NT2/D1 (cell line): ENCODE measurements around the gene NEU2.
A peak's percentile ranks its signal among the peaks of the same experiment; 100 is the strongest.
"Not testable (repeated sequence)": the region's sequence is repeated elsewhere in the genome, so short reads cannot be mapped to it uniquely, and the experiment has no call there.

Experiments
- DNase-seq: peaks from one replicate; pipeline ENCODE4 v3.0.0-alpha.2; 2011; ENCODE audit warnings: low read depth, low spot score
- H3K27me3 ChIP-seq: 2 replicates; pipeline ENCODE4 v1.6.0; 2011; ENCODE audit warnings: mild to moderate bottlenecking; ENCODE audit not compliant: insufficient read length, insufficient read depth
- H3K36me3 ChIP-seq: 2 replicates; pipeline ENCODE4 v1.6.1; 2011; ENCODE audit warnings: mild to moderate bottlenecking, low read length, mixed read lengths; ENCODE audit not compliant: insufficient read depth, insufficient read length
- H3K4me1 ChIP-seq: 2 replicates; pipeline ENCODE4 v1.5.1; 2011; ENCODE audit not compliant: insufficient read depth, insufficient read length
- H3K4me3 ChIP-seq: 2 replicates; pipeline ENCODE4 v1.5.1; 2011; ENCODE audit warnings: low read depth; ENCODE audit not compliant: insufficient read length
- H3K9ac ChIP-seq: 2 replicates; pipeline ENCODE4 v1.6.0; 2011; ENCODE audit warnings: low read depth; ENCODE audit not compliant: insufficient read length
- H3K9me3 ChIP-seq: 2 replicates; pipeline ENCODE4 v1.5.1; 2011; ENCODE audit warnings: mild to moderate bottlenecking, low read length; ENCODE audit not compliant: insufficient read depth
- SUZ12 ChIP-seq: IDR thresholded peaks from 2 replicates; pipeline ENCODE4 v1.6.1; 2011; ENCODE audit not compliant: insufficient read length, insufficient read depth; ENCODE audit errors: extremely low read depth
- YY1 ChIP-seq: IDR thresholded peaks from 2 replicates; pipeline ENCODE4 v1.6.1; 2011; ENCODE audit not compliant: insufficient read length, insufficient read depth
- ZNF274 ChIP-seq: IDR thresholded peaks from 2 replicates; pipeline ENCODE4 v1.6.1; 2011; ENCODE audit warnings: mild to moderate bottlenecking, low read depth, low read length

Gene NEU2

GRCh38 chr2:233047206-233047605, 14.7 kb downstream of the NEU2 start:
- H3K9me3 ChIP-seq: no peaks in the 10 kb centered on the region
- no peak for DNase-seq
- no peak for TF ChIP-seq YY1
- TF ChIP-seq SUZ12: no peak
- no peak for TF ChIP-seq ZNF274
- H3K4me1 ChIP-seq: peaks cover 17% of the 10 kb centered on the region
- no peak overlapping the region for H3K4me3 ChIP-seq
- H3K36me3 ChIP-seq: no peaks in the 10 kb centered on the region
- peaks cover 8% of the 10 kb centered on the region for H3K27me3 ChIP-seq
- no peak overlapping the region for H3K9ac ChIP-seq

- DNase-seq: no peak
- H3K4me1 ChIP-seq: peaks cover 17% of the 10 kb centered on the region
- no peaks in the 10 kb centered on the region for H3K9me3 ChIP-seq
- no peak for TF ChIP-seq SUZ12
- no peak for TF ChIP-seq YY1
- TF ChIP-seq ZNF274: no peak
- no peak overlapping the region for H3K4me3 ChIP-seq
- H3K36me3 ChIP-seq: no peaks in the 10 kb centered on the region
- H3K9ac ChIP-seq: no peak overlapping the region
- H3K27me3 ChIP-seq: peaks cover 8% of the 10 kb centered on the region
Observed at GRCh38 chr2:233047667-233048066, 15.2 kb downstream of the NEU2 start.

GRCh38 chr2:233048569-233049193, 16.2 kb downstream of the NEU2 start:
- TF ChIP-seq YY1 (no peak), ZNF274 (no peak)
- peaks cover 8% of the 10 kb centered on the region for H3K27me3 ChIP-seq
- H3K9ac ChIP-seq: no peak overlapping the region
- H3K9me3 ChIP-seq: no peaks in the 10 kb centered on the region
- H3K4me1 ChIP-seq: peaks cover 17% of the 10 kb centered on the region
- no peak for DNase-seq
- no peak overlapping the region for H3K4me3 ChIP-seq
- H3K36me3 ChIP-seq: no peaks in the 10 kb centered on the region

- Histone ChIP-seq H3K36me3 (no peaks in the 10 kb centered on the region), H3K4me1 (peaks cover 17% of the 10 kb centered on the region), H3K27me3 (peaks cover 9% of the 10 kb centered on the region), H3K4me3 (no peak overlapping the region), H3K9ac (no peak overlapping the region), H3K9me3 (no peaks in the 10 kb centered on the region)
- no peak for DNase-seq
- TF ChIP-seq SUZ12 (no peak), YY1 (no peak), ZNF274 (no peak)
Observed at GRCh38 chr2:233049194-233049761, 16.8 kb downstream of the NEU2 start.

GRCh38 chr2:233051241-233052149, 19.0 kb downstream of the NEU2 start:
- no peak overlapping the region for H3K9ac ChIP-seq
- no peak for TF ChIP-seq YY1
- no peaks in the 10 kb centered on the region for H3K9me3 ChIP-seq
- no peaks in the 10 kb centered on the region for H3K36me3 ChIP-seq
- peak overlapping the region; percentile 3 for H3K4me3 ChIP-seq
- H3K27me3 ChIP-seq: peaks cover 21% of the 10 kb centered on the region
- DNase-seq: peak; percentile 57
- peaks cover 17% of the 10 kb centered on the region for H3K4me1 ChIP-seq

GRCh38 chr2:233052517-233052916, 20.0 kb downstream of the NEU2 start:
- not testable (repeated sequence) for H3K9me3 ChIP-seq, H3K9ac ChIP-seq, H3K36me3 ChIP-seq, H3K4me3 ChIP-seq, DNase-seq
- Histone ChIP-seq H3K27me3 (peaks cover 21% of the 10 kb centered on the region), H3K4me1 (peaks cover 17% of the 10 kb centered on the region)

- Histone ChIP-seq H3K4me1 (peaks cover 13% of the 10 kb centered on the region), H3K4me3 (no peak overlapping the region), H3K27me3 (peaks cover 21% of the 10 kb centered on the region), H3K9ac (no peak overlapping the region), H3K36me3 (no peaks in the 10 kb centered on the region), H3K9me3 (no peaks in the 10 kb centered on the region)
- DNase-seq: peak; percentile 58
- no peak for TF ChIP-seq YY1
- TF ChIP-seq ZNF274: no peak
- TF ChIP-seq SUZ12: no peak
Observed at GRCh38 chr2:233053928-233054784, 21.7 kb downstream of the NEU2 start.
